Testis (tissue), 2 donors: ENCODE results near the gene SEC22A.

Source experiments
- POLR2A ChIP-seq: fragments of 450-650 bp; IDR thresholded peaks from one replicate; pipeline ENCODE4 v1.6.1; 2017; ENCODE audit warnings: antibody characterized with exemption, mild to moderate bottlenecking, moderate library complexity
- TF ChIP-seq, protein P1 (sequence below), 3 experiments: fragments of 450-650 bp in 2 of 3; fragments of 200-600 bp in 1 of 3; sonication (generic) in 1 of 3; IDR thresholded peaks; one replicate each; pipeline ENCODE4 v1.5.1; 2016 to 2019; ENCODE audit warnings: antibody characterized with exemption in 3 of 3, mild to moderate bottlenecking in 2 of 3, moderate library complexity in 1 of 3

DNA sequence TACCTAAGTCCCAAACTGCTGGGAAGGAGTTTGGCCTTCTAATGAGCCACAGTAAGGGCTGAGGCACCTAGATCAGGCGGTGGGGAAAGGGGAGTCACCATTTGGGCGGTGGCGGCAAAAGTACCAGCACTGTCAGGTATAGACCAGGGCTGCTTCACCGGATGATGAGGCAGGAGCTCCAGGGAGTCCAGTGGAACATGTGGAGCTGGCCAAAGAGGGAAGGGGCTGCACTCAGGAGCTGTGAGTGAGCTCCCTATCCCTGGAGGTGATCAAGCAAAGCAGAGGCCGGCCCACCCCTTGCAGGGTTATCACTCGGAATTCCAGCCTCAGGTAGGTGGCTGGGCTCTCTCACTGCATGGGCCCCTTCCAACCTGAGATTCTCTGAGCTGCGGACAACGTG lies 108.4 kb downstream of the SEC22A start:
- TF ChIP-seq, protein P1, sequence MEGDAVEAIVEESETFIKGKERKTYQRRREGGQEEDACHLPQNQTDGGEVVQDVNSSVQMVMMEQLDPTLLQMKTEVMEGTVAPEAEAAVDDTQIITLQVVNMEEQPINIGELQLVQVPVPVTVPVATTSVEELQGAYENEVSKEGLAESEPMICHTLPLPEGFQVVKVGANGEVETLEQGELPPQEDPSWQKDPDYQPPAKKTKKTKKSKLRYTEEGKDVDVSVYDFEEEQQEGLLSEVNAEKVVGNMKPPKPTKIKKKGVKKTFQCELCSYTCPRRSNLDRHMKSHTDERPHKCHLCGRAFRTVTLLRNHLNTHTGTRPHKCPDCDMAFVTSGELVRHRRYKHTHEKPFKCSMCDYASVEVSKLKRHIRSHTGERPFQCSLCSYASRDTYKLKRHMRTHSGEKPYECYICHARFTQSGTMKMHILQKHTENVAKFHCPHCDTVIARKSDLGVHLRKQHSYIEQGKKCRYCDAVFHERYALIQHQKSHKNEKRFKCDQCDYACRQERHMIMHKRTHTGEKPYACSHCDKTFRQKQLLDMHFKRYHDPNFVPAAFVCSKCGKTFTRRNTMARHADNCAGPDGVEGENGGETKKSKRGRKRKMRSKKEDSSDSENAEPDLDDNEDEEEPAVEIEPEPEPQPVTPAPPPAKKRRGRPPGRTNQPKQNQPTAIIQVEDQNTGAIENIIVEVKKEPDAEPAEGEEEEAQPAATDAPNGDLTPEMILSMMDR (IDR thresholded peaks at IDR 0.05): no peak
- no peak for TF ChIP-seq POLR2A
